AG09319 (cell line): Measurements from ENCODE around the gene MRPL41.

Experiments
- DNase-seq: peaks from one replicate; pipeline ENCODE4 v3.0.0-alpha.2; 2010; ENCODE audit warnings: low read depth; ENCODE audit errors: extremely low read depth
- CTCF ChIP-seq: IDR thresholded peaks from 2 replicates; pipeline ENCODE4 v1.5.1; 2011; ENCODE audit warnings: low read depth, mild to moderate bottlenecking, inconsistent platforms, low read length, moderate library complexity

The MRPL41 gene

GRCh38 chr9:137519553-137519952, 32.1 kb upstream of the MRPL41 start:
- no peak for TF ChIP-seq CTCF
- DNase-seq: no peak

GRCh38 chr9:137520614-137521404, 30.9 kb upstream of the MRPL41 start:
- TF ChIP-seq CTCF: no peak
- DNase-seq: no peak

GRCh38 chr9:137521405-137521985, 30.2 kb upstream of the MRPL41 start:
- no peak for TF ChIP-seq CTCF
- no peak for DNase-seq

GRCh38 chr9:137522746-137523455, 28.8 kb upstream of the MRPL41 start:
- TF ChIP-seq CTCF: no peak
- no peak for DNase-seq

GRCh38 chr9:137524161-137524980, 27.3 kb upstream of the MRPL41 start:
- no peak for DNase-seq
- no peak for TF ChIP-seq CTCF

- no peak for TF ChIP-seq CTCF
- no peak for DNase-seq
These were observed 26.7 kb upstream of the MRPL41 start for GRCh38 chr9:137524981-137525317.
